ENCODE results near the gene GLIPR1L2.
"Not testable (repeated sequence)": the region's sequence is repeated elsewhere in the genome, so short reads cannot be mapped to it uniquely, and the experiment has no call there.

GLIPR1L2 gene

DNA sequence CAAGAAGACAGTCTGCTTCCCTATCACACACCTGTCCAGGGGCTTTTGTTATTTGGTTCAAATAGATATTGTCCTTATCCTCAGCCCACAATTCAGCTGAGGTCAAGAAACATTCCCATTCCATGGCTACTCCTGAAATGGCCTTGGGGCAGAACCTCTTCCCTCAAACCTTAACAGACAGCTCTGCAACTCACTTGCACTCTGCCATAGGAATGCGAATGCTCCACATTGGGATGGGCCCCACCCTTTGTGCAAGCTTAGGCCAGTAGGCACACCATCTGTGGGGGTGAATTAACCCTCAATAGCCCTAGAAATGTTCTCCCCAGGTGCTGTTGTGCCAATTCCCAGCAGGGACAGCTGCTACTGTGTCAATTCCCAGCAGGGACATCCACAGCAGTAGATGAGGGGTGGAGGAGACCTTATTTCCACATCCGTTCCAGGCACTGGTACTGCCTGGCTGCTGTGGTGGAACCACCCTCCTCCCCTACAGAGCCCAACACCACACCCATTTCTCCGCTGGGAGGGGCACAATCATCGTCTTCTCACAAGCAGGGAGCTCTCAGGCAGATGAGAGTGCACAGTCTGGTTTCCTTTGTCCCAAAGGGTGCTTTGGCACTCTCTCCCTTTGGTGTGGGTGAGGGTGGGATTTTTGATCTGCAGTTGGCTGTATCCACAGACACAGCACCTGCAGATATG is 47.3 kb downstream of the GLIPR1L2 start:
- no peak for DNase-seq

DNA sequence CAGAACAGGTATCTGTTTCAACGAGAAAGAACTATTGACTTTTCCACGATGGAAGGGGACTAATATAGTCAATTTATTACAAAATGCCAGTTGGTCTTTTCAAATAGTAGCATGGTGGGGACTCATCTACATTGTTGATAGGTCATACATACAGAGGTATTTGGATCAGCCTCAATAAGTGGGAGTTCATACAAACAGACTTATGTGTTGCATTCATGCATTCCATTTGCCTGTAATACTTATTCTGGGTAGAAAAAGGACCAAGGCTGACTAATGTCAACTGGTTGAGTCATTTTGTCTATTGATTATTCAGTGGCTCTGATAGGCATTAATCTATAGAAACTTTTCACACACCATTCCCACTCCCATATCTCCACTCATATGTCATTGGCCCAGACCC is 48.2 kb downstream of the GLIPR1L2 start:
- no peak for DNase-seq

DNA sequence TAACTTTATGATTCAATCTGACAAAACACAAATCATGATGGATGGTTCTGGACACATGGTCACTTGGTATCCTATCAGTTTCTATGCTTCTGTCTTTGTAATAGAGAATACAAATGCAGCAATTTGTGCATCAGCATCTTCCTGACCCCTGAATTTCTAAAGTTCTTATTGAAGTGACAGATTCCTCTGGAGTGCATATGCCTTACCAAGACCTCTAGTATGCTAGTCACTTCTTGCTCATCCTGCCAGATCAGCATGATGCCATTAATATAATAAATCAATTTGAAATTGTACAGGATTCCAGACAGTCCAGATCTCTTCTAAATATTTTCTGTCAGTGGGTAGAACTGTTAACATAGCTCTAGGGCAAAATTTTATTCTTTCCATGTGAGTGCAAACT is 49.0 kb downstream of the GLIPR1L2 start:
- no peak for DNase-seq

DNA sequence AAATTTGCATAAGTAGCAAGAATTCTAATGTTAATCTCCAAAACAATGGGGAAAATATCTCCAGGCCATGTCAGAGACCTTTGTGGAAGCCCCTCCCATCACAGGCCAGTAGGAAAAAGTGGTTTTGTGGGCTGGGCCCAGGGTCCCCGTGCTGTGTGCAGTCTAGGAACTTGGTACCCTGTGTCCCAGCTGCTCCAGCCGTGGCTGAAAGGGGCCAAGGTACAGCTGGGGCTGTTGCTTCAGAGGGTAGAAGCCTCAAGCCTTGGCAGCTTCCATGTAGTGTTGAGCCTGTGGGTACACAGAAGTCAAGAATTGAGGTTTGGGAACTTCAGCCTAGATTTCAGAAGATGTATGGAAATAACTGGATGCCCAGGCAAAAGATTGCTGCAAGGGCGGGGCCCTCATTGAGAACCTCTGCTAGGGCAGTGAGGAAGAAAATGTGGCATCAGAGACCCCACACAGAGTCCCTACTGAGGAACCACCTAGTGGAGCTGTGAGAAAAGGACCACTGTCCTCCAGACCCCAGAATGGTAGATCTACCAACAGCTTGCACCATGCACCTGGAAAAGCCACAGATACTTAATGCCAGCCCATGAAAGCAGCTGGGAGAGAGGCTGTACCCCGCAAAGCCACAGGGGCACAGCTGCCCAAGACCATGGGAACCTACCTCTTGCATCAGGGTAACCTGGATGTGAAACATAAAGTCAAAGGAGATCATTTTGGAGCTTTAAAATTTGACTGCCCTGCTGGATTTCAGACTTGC is 51.0 kb downstream of the GLIPR1L2 start:
- not testable (repeated sequence) for DNase-seq

DNA sequence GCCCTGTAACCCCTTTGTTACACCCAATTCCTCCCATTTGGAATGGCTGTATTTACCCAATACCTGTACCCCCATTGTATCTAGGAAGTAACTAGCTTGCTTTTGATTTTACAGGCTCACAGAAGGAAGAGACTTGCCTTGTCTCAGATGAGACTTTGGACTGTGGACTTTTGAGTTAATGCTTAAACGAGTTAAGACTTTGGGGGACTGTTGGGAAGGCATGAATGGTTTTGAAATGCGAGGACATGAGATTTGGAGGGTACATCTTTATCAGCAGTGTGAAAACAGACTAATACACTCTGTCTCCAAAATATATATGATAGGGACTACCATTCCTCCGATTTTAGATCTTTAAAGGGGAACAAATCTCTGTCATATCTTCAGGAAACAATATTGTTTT is 51.6 kb downstream of the GLIPR1L2 start:
- DNase-seq = not testable (repeated sequence)

DNA sequence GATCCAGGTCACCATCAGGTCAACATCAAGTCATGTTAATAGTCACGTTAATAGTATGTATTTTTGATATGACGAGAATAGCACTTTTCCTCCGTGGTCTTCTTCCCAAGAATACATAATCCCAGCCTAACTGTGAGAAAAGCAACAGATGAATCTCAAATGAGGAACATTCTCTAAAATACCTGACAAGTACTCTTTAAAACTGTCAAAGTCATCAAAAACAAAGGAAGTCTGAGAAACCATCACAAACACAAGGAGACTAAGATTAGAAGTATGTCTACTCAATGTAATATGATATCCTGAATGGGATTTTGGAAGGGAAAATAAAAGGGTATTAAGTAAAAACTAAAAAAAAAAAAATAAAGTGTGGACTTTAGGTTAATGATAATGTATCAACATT is 52.8 kb downstream of the GLIPR1L2 start:
- no peak for DNase-seq

DNA sequence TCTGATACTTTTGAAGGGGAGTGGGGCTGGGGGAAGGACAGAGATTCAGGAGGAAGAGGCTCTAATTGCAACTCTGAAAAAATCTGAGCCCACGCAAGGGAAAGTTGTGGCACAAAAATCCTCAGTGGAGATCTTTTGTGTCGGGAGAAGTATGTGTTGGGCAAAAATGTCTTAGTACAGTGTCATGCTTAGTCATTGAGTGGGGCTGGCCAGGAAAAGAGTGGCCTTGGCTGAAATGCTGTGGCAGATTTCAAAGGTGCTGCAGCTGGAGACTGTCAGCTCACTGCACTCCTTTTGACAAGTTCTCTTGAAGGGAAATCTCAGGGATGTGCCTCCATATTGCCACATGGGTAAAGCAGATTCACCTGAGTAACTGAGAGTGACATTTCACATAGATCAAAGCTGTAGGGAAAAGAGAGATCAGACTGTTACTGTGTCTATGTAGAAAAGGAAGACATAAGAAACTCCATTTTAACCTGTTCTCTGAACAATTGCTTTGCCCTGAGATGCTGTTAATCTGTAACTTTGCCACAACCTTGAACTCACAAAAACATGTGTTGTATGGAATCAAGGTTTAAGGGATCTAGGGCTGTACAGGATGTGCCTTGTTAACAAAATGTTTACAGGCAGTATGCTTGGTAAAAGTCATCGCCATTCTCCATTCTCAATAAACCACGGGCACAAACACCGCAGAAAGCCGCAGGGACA is 53.7 kb downstream of the GLIPR1L2 start:
- DNase-seq = no peak

DNA sequence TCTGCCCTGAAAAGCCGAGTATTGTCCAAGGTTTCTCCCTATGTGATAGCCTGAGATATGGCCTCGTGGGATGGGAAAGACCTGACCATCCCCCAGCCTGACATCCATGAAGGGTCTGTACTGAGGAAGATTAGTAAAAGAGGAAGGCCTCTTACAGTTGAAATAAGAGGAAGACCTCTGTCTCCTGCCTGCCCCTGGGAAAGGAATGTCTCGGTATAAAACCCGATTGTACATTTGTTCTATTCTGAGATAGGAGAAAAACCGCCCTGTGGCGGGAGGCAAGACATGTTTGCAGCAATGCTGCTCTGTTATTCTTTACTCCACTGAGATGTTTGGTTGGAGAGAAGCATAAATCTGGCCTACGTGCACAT is 54.2 kb downstream of the GLIPR1L2 start:
- not testable (repeated sequence) for DNase-seq

DNA sequence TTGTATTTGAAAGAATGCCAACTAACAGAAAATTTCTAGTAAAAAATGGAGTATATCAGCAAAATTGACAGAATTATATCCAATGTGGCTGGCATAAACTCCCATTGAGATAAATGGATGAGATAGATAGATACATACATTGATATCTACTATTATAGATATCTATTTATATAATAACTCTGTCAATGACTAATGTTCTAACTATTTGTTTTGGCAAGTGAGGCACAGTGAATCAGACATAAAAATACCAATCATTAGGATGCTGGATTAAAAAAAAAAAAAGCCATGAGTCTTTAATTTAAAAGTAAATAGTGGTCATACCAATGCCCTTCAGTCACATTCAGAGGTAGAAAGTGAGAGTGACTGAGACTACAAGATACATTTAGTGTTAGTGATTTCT is 56.0 kb downstream of the GLIPR1L2 start:
- DNase-seq = no peak

DNA sequence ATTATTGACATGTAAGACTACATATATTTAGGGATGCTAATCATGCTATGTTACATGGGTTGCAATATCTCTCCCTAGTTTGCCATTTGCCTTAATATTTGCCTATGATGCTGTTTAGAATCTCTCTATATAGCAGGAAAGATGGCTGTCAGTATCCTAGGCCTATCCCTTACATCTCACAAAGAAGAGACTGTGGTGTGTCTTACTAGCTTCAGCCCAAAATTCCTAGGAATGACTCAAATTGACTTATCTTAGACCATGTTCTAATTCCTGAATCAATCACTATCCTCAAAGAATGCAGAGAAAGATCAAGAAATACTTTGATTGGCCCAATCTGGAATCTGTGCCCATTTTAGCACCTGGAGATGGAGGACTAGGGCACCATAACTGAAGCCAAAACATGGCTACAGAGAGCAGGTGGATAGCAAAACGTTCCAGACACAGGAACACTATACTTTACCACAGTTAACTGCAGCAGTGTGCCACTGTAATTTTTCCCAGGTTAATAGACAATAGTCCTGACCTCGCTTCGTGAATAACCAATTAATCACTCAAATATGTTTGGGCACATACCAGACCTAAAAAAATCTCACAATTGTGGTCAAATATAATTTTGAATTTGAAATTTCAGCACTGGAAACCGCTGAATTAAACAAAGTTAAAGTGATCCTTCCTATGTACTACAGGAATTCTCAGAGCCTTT is 57.0 kb downstream of the GLIPR1L2 start:
- DNase-seq = no peak

DNA sequence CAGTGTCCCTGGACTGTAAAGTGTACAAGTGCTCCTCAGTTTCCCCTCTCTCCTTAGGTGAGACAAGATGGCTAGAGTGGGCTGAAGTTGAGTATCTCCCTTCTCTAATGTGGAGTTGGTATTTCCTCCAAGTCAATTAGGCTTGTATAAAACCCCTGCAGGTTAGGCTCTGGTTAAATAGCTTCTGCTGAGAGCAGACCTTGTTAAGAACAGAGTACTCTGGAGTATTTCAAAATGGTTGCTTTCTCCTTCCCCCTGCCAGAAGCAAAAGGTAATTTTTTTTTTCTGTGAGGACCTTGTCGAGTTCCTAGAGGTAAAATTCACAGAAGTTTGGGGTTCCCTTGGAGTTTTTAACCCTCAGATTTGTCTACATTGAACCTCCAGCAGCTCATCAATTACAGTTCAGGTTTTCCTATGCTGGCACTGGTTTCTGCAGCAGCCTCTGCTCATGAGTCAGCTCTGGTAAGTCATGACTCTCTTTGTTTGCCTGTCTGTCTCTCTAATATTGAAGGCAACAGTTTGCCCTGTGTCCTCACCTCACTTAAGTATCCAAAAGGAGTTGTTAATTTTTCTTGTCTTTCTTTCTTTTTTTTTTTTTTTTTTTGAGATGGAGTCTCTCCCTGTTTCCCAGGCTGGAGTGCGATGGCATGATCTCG is 61.9 kb downstream of the GLIPR1L2 start:
- no peak for DNase-seq

DNA sequence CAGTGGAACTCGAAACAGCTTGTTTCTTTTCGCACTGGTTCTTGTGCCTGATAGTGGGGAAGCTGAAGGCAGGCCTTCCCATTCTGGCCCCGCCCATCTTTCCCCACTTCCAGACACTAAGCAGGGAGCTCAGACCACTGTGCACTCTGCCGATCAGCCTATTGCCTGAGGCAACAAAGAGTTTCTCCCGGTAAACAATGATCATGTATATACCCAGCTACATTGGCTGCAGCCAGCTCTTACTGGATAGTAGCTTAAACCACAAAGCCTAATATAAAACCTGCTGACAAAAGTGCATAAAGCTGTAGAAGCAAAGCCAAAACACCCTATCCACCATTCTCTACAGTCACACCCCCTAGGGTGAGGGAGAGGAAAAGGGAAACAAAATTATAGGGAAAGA is 65.0 kb downstream of the GLIPR1L2 start:
- no peak for DNase-seq

DNA sequence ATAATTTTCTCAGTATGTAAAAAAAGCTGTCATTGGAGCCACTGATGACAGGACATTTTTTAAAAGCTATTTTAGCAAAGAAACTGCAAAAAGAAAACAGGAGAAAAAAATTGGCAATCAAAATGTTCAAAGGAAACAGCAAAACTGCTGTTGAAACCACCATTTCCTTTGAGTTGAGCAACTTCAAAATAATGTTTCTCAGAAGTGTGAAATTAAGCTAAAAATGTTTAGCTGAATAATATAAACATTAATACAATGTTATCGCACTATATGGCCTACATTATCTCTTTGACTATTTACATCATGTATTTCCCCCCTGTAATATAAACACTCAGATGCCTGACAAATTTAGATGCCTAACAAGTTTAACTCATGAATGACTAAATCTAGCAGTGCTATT is 66.3 kb downstream of the GLIPR1L2 start:
- DNase-seq = no peak

DNA sequence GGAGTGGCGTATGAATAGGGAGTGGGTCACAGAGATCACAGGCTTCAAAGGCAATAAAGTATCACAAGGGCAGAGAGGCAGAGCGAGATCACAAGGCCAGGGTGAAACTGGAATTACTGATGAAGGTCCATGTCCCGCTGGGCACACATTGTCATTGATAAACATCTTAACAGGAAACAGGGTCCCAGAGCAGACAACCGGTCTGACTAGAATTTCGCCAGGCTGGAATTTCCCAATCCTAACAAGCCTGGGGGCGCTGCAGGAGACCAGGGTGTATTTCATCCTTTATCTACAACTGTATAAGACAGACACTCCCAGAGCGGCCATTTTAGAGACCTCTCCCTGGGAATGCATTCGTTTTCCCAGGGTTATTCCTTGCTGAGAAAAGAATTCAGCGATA is 67.0 kb downstream of the GLIPR1L2 start:
- DNase-seq = not testable (repeated sequence)

DNA sequence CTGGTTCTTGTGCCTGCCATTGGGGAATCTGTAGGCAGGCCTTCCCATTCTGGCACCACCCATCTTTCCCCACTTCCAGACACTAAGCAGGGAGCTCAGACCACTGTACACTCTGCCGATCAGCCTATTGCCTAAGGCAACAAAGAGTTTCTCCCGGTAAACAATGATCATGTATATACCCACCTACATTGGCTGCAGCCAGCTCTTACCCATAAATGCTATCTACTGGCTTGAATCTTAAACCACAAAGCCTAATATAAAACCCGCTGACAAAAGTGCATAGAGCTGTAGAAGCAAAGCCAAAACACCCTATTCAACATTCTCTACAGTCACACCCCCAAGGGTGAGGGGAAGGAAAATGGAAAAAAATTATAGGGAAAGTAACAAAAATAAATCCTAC is 68.9 kb downstream of the GLIPR1L2 start:
- no peak for DNase-seq

DNA sequence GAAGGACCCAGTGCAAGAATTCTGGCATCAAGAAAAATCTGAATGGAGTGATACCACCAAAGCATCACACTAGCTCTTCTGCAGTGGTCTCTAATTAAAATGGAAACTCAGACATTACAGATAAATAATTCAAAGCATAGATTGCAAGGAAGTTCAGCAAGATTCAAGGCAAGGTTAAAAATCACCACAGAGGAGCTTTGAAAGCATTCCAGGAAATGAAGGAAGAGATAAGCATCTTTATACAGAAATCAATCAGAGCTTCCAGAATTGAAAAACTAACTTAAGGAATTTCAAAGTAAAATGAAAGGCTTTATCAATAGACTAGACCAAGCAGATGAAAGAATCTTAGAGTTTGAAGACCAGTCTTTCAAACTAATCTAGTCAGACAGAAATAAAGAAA is 69.3 kb downstream of the GLIPR1L2 start:
- DNase-seq = no peak

DNA sequence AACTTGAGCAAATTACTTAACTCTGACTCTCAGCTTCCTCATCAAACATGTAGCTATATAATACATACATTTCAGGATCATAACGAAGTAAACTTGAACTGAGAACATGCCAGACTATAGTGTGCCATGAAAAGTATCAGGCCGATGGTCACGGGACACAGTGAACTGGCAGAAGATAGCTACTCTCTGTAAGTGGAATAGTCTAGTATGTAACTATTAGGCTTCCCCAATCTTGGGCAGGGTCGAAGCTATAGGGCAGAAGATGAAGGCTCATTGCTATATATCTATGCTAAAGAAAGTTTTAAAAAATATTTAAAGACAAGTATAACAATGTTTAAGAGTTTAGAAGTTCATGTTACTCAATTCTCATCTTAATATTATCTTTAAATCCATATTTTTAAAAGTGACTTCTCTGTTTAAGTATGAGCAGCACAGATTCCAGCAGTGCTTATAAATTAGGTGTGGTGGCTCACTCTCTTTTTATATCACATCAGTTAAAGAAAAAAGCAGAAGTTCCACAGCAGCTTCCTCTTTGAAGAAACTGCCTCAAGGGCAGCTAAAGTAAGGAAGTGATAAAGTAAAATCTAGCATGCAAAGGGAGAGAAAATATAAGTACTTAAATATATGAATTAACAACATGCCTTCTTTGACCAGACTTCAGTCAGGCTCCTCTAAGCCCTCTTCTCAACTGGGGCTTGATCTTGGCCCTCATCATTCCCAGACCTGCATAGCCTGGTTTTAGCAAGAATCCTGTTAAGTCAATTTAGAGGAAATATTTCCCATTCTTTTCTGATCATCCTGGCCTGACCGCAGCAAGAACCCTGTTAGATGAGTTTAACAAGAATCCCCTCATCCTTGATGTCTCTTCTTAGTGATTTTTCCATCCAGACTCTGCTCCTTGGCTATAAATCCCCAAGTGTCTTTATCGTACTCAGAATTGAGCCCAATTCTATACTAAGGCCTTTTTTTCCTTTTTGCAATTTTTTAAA is 81.3 kb downstream of the GLIPR1L2 start:
- DNase-seq = no peak

DNA sequence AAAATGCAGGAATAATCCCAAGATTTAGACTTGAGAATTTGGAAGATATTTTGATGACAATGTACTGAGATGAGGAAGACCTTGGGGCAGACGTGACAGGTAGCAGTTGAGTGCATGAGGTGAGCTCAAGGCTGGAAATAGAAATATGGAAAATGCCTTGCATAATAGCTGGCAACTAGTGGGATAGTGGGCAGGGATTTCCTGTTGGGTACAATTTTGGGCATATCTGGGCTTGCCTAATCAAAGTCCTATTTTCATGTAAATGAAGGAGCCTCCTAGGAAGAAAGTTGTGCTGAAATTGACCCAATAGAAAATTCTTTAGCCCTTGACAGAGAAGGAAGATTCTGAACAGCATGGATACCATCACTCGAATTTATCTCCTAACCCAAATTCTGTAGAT is 83.2 kb downstream of the GLIPR1L2 start:
- no peak for DNase-seq

DNA sequence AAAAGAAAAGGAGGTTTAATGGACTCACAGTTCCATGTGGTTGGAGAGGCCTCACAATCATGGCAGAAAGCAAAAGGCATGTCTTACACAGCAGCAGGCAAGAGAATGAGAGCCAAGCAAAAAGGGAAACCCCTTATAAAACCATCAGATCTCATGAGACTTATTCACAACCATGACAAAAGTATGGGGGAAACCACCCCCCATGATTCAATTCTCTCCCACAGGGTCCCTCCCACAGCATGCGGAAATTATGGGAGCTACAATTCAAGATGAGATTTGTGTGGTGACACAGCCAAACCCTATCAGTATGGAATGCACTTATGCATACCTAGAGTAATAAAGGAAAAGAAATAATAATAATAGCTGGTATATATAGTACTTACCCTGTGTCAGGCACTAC is 85.2 kb downstream of the GLIPR1L2 start:
- no peak for DNase-seq

DNA sequence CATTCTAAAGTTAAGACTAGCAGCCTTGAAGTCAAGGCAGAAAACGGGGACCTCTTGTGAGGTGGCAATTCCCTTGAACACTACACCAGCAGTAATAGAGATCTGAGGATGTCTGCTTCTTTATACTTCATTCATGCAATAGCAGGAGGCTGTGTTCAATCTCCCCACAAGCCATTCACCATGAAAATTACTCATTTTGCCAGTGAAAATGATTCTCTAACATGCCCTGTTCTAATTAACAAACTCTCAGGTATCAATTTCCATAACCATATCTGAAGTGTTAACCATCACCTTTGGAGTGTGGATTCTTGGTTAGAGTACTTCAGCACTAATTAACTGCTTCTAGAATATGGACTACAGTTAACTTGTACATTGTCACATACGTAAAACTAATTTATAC is 86.2 kb downstream of the GLIPR1L2 start:
- peak; percentile 35 for DNase-seq

DNA sequence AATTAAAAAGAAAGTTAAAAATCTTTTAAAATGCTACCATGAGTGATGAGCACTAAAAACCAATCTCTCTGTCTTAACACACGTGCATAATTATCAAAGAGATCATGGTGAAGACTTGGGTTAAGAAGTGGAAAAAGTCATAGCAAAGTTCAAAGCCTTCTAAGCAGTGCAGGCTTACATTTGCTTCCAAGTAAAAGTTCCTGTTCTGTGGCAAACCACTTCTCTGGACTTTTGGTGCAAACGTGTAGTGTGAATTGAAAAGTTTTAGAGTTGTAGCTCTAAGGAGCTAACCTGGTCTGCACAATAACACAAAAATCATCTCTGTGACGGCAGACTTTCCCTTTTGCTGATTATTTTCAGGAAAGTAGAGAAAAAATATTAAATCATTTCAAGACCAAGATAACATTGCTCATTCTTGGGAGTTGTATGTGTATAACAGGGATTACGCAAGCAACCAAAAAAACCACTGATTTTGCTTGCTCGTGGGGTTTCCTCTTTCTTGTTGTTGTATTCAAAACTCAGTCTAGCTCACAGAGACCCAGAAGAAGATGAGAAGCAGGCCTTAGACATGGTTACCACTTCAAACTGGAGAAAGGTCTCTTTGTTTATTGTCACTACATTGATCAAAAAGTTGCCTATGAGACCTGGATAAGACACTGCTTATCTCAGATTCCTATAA is 87.4 kb downstream of the GLIPR1L2 start:
- peak; percentile 85 for DNase-seq

Data from activated CD4-positive, alpha-beta T cell treated with anti-CD3 and anti-CD28 coated beads, Interleukin-2, amount 50 U/mL, for 16 hours (primary cell).